GM23338 (cell line): ENCODE measurements around the gene GAPT. TPM values are rescaled to one million over a fixed set of nuclear protein-coding genes. Genes with fewer than 3 reads are reported as not detected.

Experiments used
- ATAC-seq: fragments of 200-7000 bp; cut with Tn5 transposase; 3 replicates; pipeline ENCODE4 v1.9.1; 2020
- DNase-seq: peaks from one replicate; pipeline ENCODE4 v3.0.0-alpha.2; 2015; ENCODE audit warnings: low spot score
- H2AFZ ChIP-seq: fragments of 200-600 bp; sonication (generic); 2 replicates; pipeline ENCODE4 v1.8.0; 2016; ENCODE audit warnings: antibody characterized with exemption, mild to moderate bottlenecking, moderate library complexity
- H3F3A ChIP-seq: fragments of 200-600 bp; sonication (generic); replicated peaks from 2 replicates; pipeline ENCODE4 v1.8.0; 2017; ENCODE audit warnings: antibody characterized with exemption, mixed run types, low read depth
- H3K27ac ChIP-seq: fragments of 200-600 bp; sonication (generic); 2 replicates; pipeline ENCODE4 v1.6.1; 2016; ENCODE audit warnings: low read depth
- H3K27me3 ChIP-seq: fragments of 200-600 bp; sonication (generic); 2 replicates; pipeline ENCODE4 v1.8.0; 2016; ENCODE audit warnings: mild to moderate bottlenecking, mixed run types, moderate library complexity; ENCODE audit not compliant: insufficient read depth
- H3K36me3 ChIP-seq: fragments of 200-600 bp; sonication (generic); 2 replicates; pipeline ENCODE4 v1.8.0; 2016; ENCODE audit warnings: mild to moderate bottlenecking; ENCODE audit not compliant: insufficient read depth
- H3K4me1 ChIP-seq: fragments of 200-600 bp; sonication (generic); 2 replicates; pipeline ENCODE4 v1.8.0; 2016; ENCODE audit warnings: mild to moderate bottlenecking, moderate library complexity; ENCODE audit not compliant: insufficient read depth
- H3K4me2 ChIP-seq: fragments of 200-600 bp; sonication (generic); 2 replicates; pipeline ENCODE4 v1.7.1; 2017; ENCODE audit warnings: mixed run types
- H3K4me3 ChIP-seq: fragments of 200-600 bp; sonication (generic); 2 replicates; pipeline ENCODE4 v1.6.1; 2016; ENCODE audit warnings: mixed run types
- H3K79me2 ChIP-seq: fragments of 200-600 bp; sonication (generic); replicated peaks from 2 replicates; pipeline ENCODE4 v1.8.0; 2017; ENCODE audit warnings: mild to moderate bottlenecking; ENCODE audit not compliant: insufficient read depth
- H3K9me2 ChIP-seq: fragments of 200-600 bp; sonication (generic); 2 replicates; pipeline ENCODE4 v1.8.0; 2017; ENCODE audit not compliant: insufficient read depth
- H4K20me1 ChIP-seq: fragments of 200-600 bp; sonication (generic); replicated peaks from 2 replicates; pipeline ENCODE4 v1.8.0; 2017; ENCODE audit warnings: mild to moderate bottlenecking; ENCODE audit not compliant: insufficient read depth
- H3K27ac Mint-ChIP-seq: 2 replicates; pipeline ENCODE4 v1.8.0; 2020; ENCODE audit warnings: inconsistent platforms, mild to moderate bottlenecking, moderate library complexity, mixed read lengths
- H3K27me3 Mint-ChIP-seq: 3 replicates; pipeline ENCODE4 v1.8.0; 2022; ENCODE audit warnings: low read depth, mild to moderate bottlenecking, moderate library complexity, mixed read lengths, inconsistent platforms; ENCODE audit not compliant: insufficient read depth, poor library complexity
- H3K36me3 Mint-ChIP-seq: 3 replicates; pipeline ENCODE4 v1.8.0; 2021; ENCODE audit warnings: low read depth, mild to moderate bottlenecking, inconsistent platforms, moderate library complexity, mixed read lengths
- H3K4me1 Mint-ChIP-seq: 3 replicates; pipeline ENCODE4 v1.8.0; 2020; ENCODE audit warnings: mild to moderate bottlenecking, inconsistent platforms, mixed read lengths
- H3K4me3 Mint-ChIP-seq: 3 replicates; pipeline ENCODE4 v1.8.0; 2021; ENCODE audit warnings: moderate library complexity, mild to moderate bottlenecking, inconsistent platforms, mixed read lengths
- H3K9me3 Mint-ChIP-seq: 3 replicates; pipeline ENCODE4 v1.8.0; 2020; ENCODE audit warnings: moderate library complexity, mild to moderate bottlenecking, inconsistent platforms, mixed read lengths
- CREB1 ChIP-seq: fragments of 250-450 bp; sonication (Bioruptor Pico); IDR thresholded peaks from 2 replicates; pipeline ENCODE4 v1.5.0; 2020; ENCODE audit warnings: low read depth, mild to moderate bottlenecking, moderate library complexity
- EZH2 ChIP-seq: fragments of 200-600 bp; sonication (generic); IDR thresholded peaks from one replicate; pipeline ENCODE4 v1.8.0; 2017; ENCODE audit warnings: antibody characterized with exemption, mild to moderate bottlenecking, low read depth; ENCODE audit not compliant: unreplicated experiment
- EZH2phosphoT487 ChIP-seq: fragments of 200-600 bp; sonication (generic); IDR thresholded peaks from one replicate; pipeline ENCODE4 v1.8.1; 2018; ENCODE audit warnings: antibody characterized with exemption; ENCODE audit not compliant: unreplicated experiment
- REST ChIP-seq: IDR thresholded peaks from one replicate; pipeline ENCODE4 v1.6.1; 2018; ENCODE audit warnings: antibody characterized with exemption; ENCODE audit not compliant: unreplicated experiment
- ZNF331 ChIP-seq: fragments of 250-450 bp; sonication (Bioruptor Pico); IDR thresholded peaks from 2 replicates; pipeline ENCODE4 v1.5.0; 2020; ENCODE audit warnings: low read depth, mild to moderate bottlenecking, moderate library complexity
- polyA plus RNA-seq: library from polyadenylated mRNA; unstranded; fragments of >200 nt; fragmentation: Nextera tagmentation; extraction: Ambion mirVana; gene quantifications from 2 replicates; pipeline ENCODE4 v1.2.1, GENCODE V29; 2016
- total RNA-seq: library from RNA; depleted of rRNA; stranded (reverse); fragments of >200 nt; shearing (Covaris generic); gene quantifications from 2 replicates; pipeline ENCODE4 v1.2.3, GENCODE V29; 2014
- TF ChIP-seq, protein P1 (sequence below): fragments of 250-450 bp; sonication (Bioruptor Pico); IDR thresholded peaks from 2 replicates; pipeline ENCODE4 v1.5.0; 2020; ENCODE audit warnings: mild to moderate bottlenecking, moderate library complexity
- TF ChIP-seq, protein P2 (sequence below), 2 experiments: fragments of 200-600 bp in 1 of 2; sonication (generic) in 1 of 2; conservative IDR thresholded peaks; 2 replicates each; pipeline versions ENCODE4 v1.5.1 to v1.6.1; 2016 to 2017; ENCODE audit warnings: antibody characterized with exemption in 2 of 2, low read depth in 2 of 2, mild to moderate bottlenecking in 2 of 2, moderate library complexity in 1 of 2

The GAPT gene
- total and polyA plus RNA-seq, 2 experiments from 2014 or later = not detected

- H3K36me3 ChIP-seq = no peaks in the 10 kb centered on the region
Measured at GRCh38 chr5:58466939-58467338, 24.3 kb upstream of the GAPT start.

More at GRCh38 chr5:58466939-58467338, 24.3 kb upstream of the GAPT start:
- H3K4me3 Mint-ChIP-seq = no peak overlapping the region
- no peak overlapping the region for H3K27ac ChIP-seq
- TF ChIP-seq EZH2phosphoT487 = no peak
- TF ChIP-seq, protein P1, sequence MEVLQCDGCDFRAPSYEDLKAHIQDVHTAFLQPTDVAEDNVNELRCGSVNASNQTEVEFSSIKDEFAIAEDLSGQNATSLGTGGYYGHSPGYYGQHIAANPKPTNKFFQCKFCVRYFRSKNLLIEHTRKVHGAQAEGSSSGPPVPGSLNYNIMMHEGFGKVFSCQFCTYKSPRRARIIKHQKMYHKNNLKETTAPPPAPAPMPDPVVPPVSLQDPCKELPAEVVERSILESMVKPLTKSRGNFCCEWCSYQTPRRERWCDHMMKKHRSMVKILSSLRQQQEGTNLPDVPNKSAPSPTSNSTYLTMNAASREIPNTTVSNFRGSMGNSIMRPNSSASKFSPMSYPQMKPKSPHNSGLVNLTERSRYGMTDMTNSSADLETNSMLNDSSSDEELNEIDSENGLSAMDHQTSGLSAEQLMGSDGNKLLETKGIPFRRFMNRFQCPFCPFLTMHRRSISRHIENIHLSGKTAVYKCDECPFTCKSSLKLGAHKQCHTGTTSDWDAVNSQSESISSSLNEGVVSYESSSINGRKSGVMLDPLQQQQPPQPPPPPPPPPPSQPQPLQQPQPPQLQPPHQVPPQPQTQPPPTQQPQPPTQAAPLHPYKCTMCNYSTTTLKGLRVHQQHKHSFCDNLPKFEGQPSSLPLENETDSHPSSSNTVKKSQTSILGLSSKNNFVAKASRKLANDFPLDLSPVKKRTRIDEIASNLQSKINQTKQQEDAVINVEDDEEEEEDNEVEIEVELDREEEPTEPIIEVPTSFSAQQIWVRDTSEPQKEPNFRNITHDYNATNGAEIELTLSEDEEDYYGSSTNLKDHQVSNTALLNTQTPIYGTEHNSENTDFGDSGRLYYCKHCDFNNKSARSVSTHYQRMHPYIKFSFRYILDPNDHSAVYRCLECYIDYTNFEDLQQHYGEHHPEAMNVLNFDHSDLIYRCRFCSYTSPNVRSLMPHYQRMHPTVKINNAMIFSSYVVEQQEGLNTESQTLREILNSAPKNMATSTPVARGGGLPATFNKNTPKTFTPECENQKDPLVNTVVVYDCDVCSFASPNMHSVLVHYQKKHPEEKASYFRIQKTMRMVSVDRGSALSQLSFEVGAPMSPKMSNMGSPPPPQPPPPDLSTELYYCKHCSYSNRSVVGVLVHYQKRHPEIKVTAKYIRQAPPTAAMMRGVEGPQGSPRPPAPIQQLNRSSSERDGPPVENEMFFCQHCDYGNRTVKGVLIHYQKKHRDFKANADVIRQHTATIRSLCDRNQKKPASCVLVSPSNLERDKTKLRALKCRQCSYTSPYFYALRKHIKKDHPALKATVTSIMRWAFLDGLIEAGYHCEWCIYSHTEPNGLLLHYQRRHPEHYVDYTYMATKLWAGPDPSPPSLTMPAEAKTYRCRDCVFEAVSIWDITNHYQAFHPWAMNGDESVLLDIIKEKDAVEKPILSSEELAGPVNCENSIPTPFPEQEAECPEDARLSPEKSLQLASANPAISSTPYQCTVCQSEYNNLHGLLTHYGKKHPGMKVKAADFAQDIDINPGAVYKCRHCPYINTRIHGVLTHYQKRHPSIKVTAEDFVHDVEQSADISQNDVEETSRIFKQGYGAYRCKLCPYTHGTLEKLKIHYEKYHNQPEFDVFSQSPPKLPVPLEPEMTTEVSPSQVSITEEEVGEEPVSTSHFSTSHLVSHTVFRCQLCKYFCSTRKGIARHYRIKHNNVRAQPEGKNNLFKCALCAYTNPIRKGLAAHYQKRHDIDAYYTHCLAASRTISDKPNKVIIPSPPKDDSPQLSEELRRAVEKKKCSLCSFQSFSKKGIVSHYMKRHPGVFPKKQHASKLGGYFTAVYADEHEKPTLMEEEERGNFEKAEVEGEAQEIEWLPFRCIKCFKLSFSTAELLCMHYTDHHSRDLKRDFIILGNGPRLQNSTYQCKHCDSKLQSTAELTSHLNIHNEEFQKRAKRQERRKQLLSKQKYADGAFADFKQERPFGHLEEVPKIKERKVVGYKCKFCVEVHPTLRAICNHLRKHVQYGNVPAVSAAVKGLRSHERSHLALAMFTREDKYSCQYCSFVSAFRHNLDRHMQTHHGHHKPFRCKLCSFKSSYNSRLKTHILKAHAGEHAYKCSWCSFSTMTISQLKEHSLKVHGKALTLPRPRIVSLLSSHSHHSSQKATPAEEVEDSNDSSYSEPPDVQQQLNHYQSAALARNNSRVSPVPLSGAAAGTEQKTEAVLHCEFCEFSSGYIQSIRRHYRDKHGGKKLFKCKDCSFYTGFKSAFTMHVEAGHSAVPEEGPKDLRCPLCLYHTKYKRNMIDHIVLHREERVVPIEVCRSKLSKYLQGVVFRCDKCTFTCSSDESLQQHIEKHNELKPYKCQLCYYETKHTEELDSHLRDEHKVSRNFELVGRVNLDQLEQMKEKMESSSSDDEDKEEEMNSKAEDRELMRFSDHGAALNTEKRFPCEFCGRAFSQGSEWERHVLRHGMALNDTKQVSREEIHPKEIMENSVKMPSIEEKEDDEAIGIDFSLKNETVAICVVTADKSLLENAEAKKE (CRISPR knock-in tag) = 0 out of 2 replicates have a peak, but pooled peaks have one; percentile 14
- TF ChIP-seq, protein P2, sequence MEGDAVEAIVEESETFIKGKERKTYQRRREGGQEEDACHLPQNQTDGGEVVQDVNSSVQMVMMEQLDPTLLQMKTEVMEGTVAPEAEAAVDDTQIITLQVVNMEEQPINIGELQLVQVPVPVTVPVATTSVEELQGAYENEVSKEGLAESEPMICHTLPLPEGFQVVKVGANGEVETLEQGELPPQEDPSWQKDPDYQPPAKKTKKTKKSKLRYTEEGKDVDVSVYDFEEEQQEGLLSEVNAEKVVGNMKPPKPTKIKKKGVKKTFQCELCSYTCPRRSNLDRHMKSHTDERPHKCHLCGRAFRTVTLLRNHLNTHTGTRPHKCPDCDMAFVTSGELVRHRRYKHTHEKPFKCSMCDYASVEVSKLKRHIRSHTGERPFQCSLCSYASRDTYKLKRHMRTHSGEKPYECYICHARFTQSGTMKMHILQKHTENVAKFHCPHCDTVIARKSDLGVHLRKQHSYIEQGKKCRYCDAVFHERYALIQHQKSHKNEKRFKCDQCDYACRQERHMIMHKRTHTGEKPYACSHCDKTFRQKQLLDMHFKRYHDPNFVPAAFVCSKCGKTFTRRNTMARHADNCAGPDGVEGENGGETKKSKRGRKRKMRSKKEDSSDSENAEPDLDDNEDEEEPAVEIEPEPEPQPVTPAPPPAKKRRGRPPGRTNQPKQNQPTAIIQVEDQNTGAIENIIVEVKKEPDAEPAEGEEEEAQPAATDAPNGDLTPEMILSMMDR (conservative IDR thresholded peaks at IDR 0.05; ENCODE audit: low read depth in 2 of 2) = no peak
- TF ChIP-seq EZH2 = no peak
- TF ChIP-seq ZNF331 (CRISPR knock-in tag) = 0 out of 2 replicates have a peak, but pooled peaks have one; percentile 14
- no peak for TF ChIP-seq REST
- no peak for TF ChIP-seq CREB1
- H3K9me3 Mint-ChIP-seq = peaks cover 9% of the 10 kb centered on the region; the same call in 1 of the 3 replicates
- peaks cover 22% of the 10 kb centered on the region for H3K4me1 Mint-ChIP-seq
- peaks cover 8% of the 10 kb centered on the region for H3K27me3 Mint-ChIP-seq
- H3K4me2 ChIP-seq = no peak overlapping the region
- H3K9me2 ChIP-seq = no peaks in the 10 kb centered on the region
- no peak overlapping the region for H2AFZ ChIP-seq
- no peaks in the 10 kb centered on the region for H4K20me1 ChIP-seq
- DNase-seq (peak; percentile 57), ATAC-seq (peak; percentile 85)
- H3K4me1 ChIP-seq = peaks cover 4% of the 10 kb centered on the region
- H3K36me3 Mint-ChIP-seq = no peaks in the 10 kb centered on the region
- H3K27me3 ChIP-seq = no peaks in the 10 kb centered on the region
- no peaks in the 10 kb centered on the region for H3K79me2 ChIP-seq
- no peaks in the 10 kb centered on the region for H3F3A ChIP-seq
- H3K27ac Mint-ChIP-seq = no peak overlapping the region
- no peak overlapping the region for H3K4me3 ChIP-seq
